GM12878 (cell line): ENCODE measurements around the gene VEZF1. TPM values are rescaled to one million over a fixed set of nuclear protein-coding genes. Genes with fewer than 3 reads are reported as not detected.

ENCODE experiments used
- ATAC-seq: fragments of 200-7000 bp; cut with Tn5 transposase; 3 replicates; pipeline ENCODE4 v1.9.1; 2020; ENCODE audit warnings: mild to moderate bottlenecking, moderate library complexity
- BruUV-seq: library from RNA; stranded (reverse); fragments of 400-500 nt; replicated peaks from 2 replicates; lab custom pipeline; 2021; lab: Mats Ljungman, UMichigan
- CTCF ChIA-PET: fragments of 300-600 bp; sonication (Branson Sonifier 250); formaldehyde crosslinking; extraction: SDS; loops from one replicate; lab custom pipeline; 2021; ENCODE audit warnings: inconsistent platforms; lab: Yijun Ruan, JAX
- POLR2A ChIA-PET: fragments of 350-600 bp; formaldehyde crosslinking; extraction: SDS; loops from one replicate; lab custom pipeline; 2021; ENCODE audit warnings: inconsistent platforms; lab: Charles Lee
- RAD21 ChIA-PET: fragments of 300-600 bp; sonication (Branson Sonifier 250); formaldehyde crosslinking; loops from one replicate; lab custom pipeline; 2023; ENCODE audit warnings: antibody characterized with exemption; ENCODE audit not compliant: unreplicated experiment; lab: Charles Lee
- SMC1A ChIA-PET: fragments of 300-600 bp; sonication (Branson Sonifier 250); formaldehyde crosslinking; loops from one replicate; lab custom pipeline; 2023; ENCODE audit not compliant: unreplicated experiment, uncharacterized antibody; lab: Charles Lee
- DNase-seq: peaks from one replicate; pipeline ENCODE4 v3.0.0-alpha.2; 2011; ENCODE audit warnings: low read depth, low spot score
- FAIRE-seq: peaks from 3 replicates; lab custom pipeline; 2011; peaks lifted over from hg19 to GRCh38; lab: Jason Lieb, UNC
- H2AFZ ChIP-seq: 2 replicates; pipeline ENCODE4 v1.6.0; 2011; ENCODE audit warnings: low read depth, low read length, control low read depth; ENCODE audit not compliant: control insufficient read depth
- H3K27ac ChIP-seq: 2 replicates; pipeline ENCODE4 v1.5.1; 2011; ENCODE audit warnings: control low read depth; ENCODE audit not compliant: control insufficient read depth, insufficient read depth
- H3K27me3 ChIP-seq, 2 experiments: replicated peaks in 1 of 2; 2 replicates each; pipeline versions ENCODE4 v1.6.0 to v1.6.1; 2011; ENCODE audit warnings: low read length in 1 of 2; ENCODE audit not compliant: control insufficient read depth in 2 of 2, insufficient read depth in 2 of 2
- H3K36me3 ChIP-seq, 2 experiments: 2 replicates each; pipeline ENCODE4 v1.5.1; 2011; ENCODE audit warnings: low read length in 1 of 2; ENCODE audit not compliant: control insufficient read depth in 2 of 2, insufficient read depth in 2 of 2
- H3K4me1 ChIP-seq: 2 replicates; pipeline ENCODE4 v1.6.1; 2011; ENCODE audit warnings: mild to moderate bottlenecking, low read length, moderate library complexity, mixed read lengths; ENCODE audit not compliant: control insufficient read depth, insufficient read depth
- H3K4me2 ChIP-seq: 2 replicates; pipeline ENCODE4 v1.6.0; 2011; ENCODE audit warnings: control low read depth; ENCODE audit not compliant: control insufficient read depth, insufficient read depth
- H3K4me3 ChIP-seq: fragments of 200-600 bp; sonication (generic); 2 replicates; pipeline ENCODE4 v1.5.1; 2016
- H3K79me2 ChIP-seq: 2 replicates; pipeline ENCODE4 v1.6.0; 2011; ENCODE audit warnings: low read length; ENCODE audit not compliant: control insufficient read depth, insufficient read depth
- H3K9ac ChIP-seq: 2 replicates; pipeline ENCODE4 v1.8.0; 2011; ENCODE audit warnings: low read length, control low read depth, mixed read lengths; ENCODE audit not compliant: control insufficient read depth, insufficient read depth
- H3K9me3 ChIP-seq: replicated peaks from 3 replicates; pipeline ENCODE4 v1.5.1; 2011; ENCODE audit warnings: mild to moderate bottlenecking, low read length; ENCODE audit not compliant: control insufficient read depth, insufficient read depth
- H4K20me1 ChIP-seq: 2 replicates; pipeline ENCODE4 v1.6.0; 2011; ENCODE audit not compliant: control insufficient read depth, insufficient read depth
- ATF7 ChIP-seq: fragments of 450-650 bp; IDR thresholded peaks from 2 replicates; pipeline ENCODE4 v1.6.1; 2016; ENCODE audit warnings: low read depth, mild to moderate bottlenecking
- CTCF ChIP-seq, 3 experiments: IDR thresholded peaks in 2 of 3; conservative IDR thresholded peaks in 1 of 3; 2 replicates each; pipeline ENCODE4 v1.5.1; 2011; ENCODE audit warnings: low read depth in 3 of 3, low read length in 3 of 3, mild to moderate bottlenecking in 3 of 3, control low read depth in 2 of 3, moderate library complexity in 2 of 3, inconsistent platforms in 1 of 3, mixed read lengths in 1 of 3; ENCODE audit not compliant: control insufficient read depth in 2 of 3, insufficient read depth in 1 of 3; ENCODE audit errors: extremely low read depth in 1 of 3
- E4F1 ChIP-seq: fragments of 450-650 bp; IDR thresholded peaks from 2 replicates; pipeline ENCODE4 v1.6.1; 2018; ENCODE audit warnings: borderline replicate concordance, mild to moderate bottlenecking; ENCODE audit not compliant: partially characterized antibody
- EED ChIP-seq: sonication (generic); IDR thresholded peaks from 2 replicates; pipeline ENCODE4 v1.6.1; 2016; ENCODE audit warnings: antibody characterized with exemption, low read depth
- IKZF1 ChIP-seq: fragments of 450-650 bp; conservative IDR thresholded peaks from 2 replicates; pipeline ENCODE4 v1.6.1; 2017; ENCODE audit warnings: antibody characterized with exemption, mild to moderate bottlenecking
- IKZF2 ChIP-seq, 2 experiments: fragments of 450-650 bp; IDR thresholded peaks; 2 replicates each; pipeline ENCODE4 v1.6.1; 2017; ENCODE audit warnings: mild to moderate bottlenecking in 2 of 2, moderate library complexity in 2 of 2
- RUNX3 ChIP-seq: IDR thresholded peaks from 2 replicates; pipeline ENCODE4 v1.6.1; 2012; ENCODE audit warnings: low read length, inconsistent platforms
- WGBS: methylation state at CpG from one replicate; pipeline ENCODE4 v1.1.6; 2016; ENCODE audit warnings: low lambda C conversion rate; ENCODE audit not compliant: insufficient replicate concordance, insufficient coverage; ENCODE audit errors: missing lambda C conversion rate; 5-methylcytosine and 5-hydroxymethylcytosine counted together
- in situ Hi-C: fragments of 300-500 bp; cut with MboI; formaldehyde crosslinking; loops from 9 replicates; pipeline ENCODE4 v1.14.3; 2018; ENCODE audit warnings: mixed read lengths
- intact Hi-C: fragments of 100-400 bp; cut with micrococcal nuclease; formaldehyde crosslinking; loops from one replicate; pipeline ENCODE4 v1.14.2; 2022; ENCODE audit not compliant: unreplicated experiment
- polyA plus RNA-seq, 11 experiments: library from polyadenylated mRNA; depleted of rRNA in 4 of 11; unstranded in 6 of 11; stranded (reverse) in 5 of 11; fragments of >200 nt; fragmentation: Nextera tagmentation in 4 of 11; fragmentation: Illumina TruSeq in 1 of 11; extraction: Ambion mirVana in 4 of 11; extraction: Trizol in 1 of 11; gene quantifications; 1 replicate in 1 of 11; 2 replicates in 10 of 11; pipeline versions ENCODE4 v1.2.1 to v1.2.3, GENCODE V29; 2011 to 2016; ENCODE audit warnings: inconsistent platforms in 2 of 11, missing spikeins in 2 of 11, low read depth in 1 of 11
- total RNA-seq, 4 experiments: library from RNA; depleted of rRNA in 3 of 4; stranded (reverse); fragments of >200 nt in 3 of 4; fragmentation: Illumina TruSeq in 1 of 4; extraction: Trizol in 1 of 4; gene quantifications; 2 replicates each; pipeline versions ENCODE4 v1.2.1 to v1.2.3, GENCODE V29; 2013 to 2021

The VEZF1 gene
- total and polyA plus RNA-seq, 10 of the 15 experiments (the other 5 are each of a cell fraction or from before 2014, with no cell fraction given) = 9.5 to 28.2 (median 20.3) TPM

GRCh38 chr17:57948555-57949420 lies 39.3 kb downstream of the VEZF1 start:
- ChIA-PET CTCF (interaction anchor here (0.7 to 8.1 kb wide), 17 partner anchors 10 to 90 kb away, joined by 3 to 77 read pairs (median 8); no protein-coding TSS in a partner anchor), SMC1A (interaction anchor here (1.1 to 10.2 kb wide), 7 partner anchors 10 to 56 kb away, joined by 3 to 138 read pairs (median 33); no protein-coding TSS in a partner anchor), POLR2A (interaction anchor here (0.6 to 4.8 kb wide), 7 partner anchors 10 to 775 kb away, joined by 3 to 51 read pairs (median 4); no protein-coding TSS in a partner anchor)
- Histone ChIP-seq H3K36me3 (no peaks in the 10 kb centered on the region), H3K4me3 (no peak overlapping the region), H3K9ac (no peak overlapping the region), H2AFZ (no peak overlapping the region), H3K4me2 (peak overlapping the region; percentile 28), H3K27ac (no peak overlapping the region), H3K9me3 (no peaks in the 10 kb centered on the region)
- ATAC-seq = peak; percentile 40
- TF ChIP-seq EED (peak; percentile 43; the same call in 1 of the 2 replicates), IKZF1 (peak; percentile 50), CTCF (IDR thresholded peaks at IDR 0.05 in 2 of 3, conservative IDR thresholded peaks at IDR 0.05 in 1 of 3; ENCODE audit: control insufficient read depth in 2 of 3, extremely low read depth in 1 of 3, insufficient read depth in 1 of 3, low read depth in 3 of 3, low read length in 3 of 3) (peak in 1 of 3 experiments; percentile 10; a peak in 1 of 6 replicates), E4F1 (no peak), ATF7 (no peak), IKZF2 (IDR thresholded peaks at IDR 0.05) (peak; percentile 44 to 48; a peak in 2 of 4 replicates), RUNX3 (peak; percentile 76)
- TF ChIP-seq, all 136 proteins: peak for 5
- RAD21 ChIA-PET = interaction anchor here (1.0 to 9.4 kb wide), 11 partner anchors 9 to 59 kb away, joined by 3 to 100 read pairs (median 6); partner anchors contain the start of gene SRSF1
- no peaks in the 10 kb centered on the region for H4K20me1 ChIP-seq
- H3K4me1 ChIP-seq = peaks cover 46% of the 10 kb centered on the region
- DNase-seq = no peak
- no TSS peak for BruUV-seq
- FAIRE-seq = no peak
- intact Hi-C loops (loop anchor here (5.0 kb wide), 1 partner anchor 39 kb away; the partner anchor contains the start of gene VEZF1), in situ Hi-C loops (no loop called here)
- 51% methylated on average over 5 of the region's 5 CpGs for WGBS
- no peaks in the 10 kb centered on the region for H3K79me2 ChIP-seq
- no peaks in the 10 kb centered on the region; a peak in 1 of 4 replicates for H3K27me3 ChIP-seq
